SW480 (cell line): ENCODE results near the gene CLIC6.
A peak's percentile ranks its signal among the peaks of the same experiment; 100 is the strongest.
"Not testable (repeated sequence)": the region's sequence is repeated elsewhere in the genome, so short reads cannot be mapped to it uniquely, and the experiment has no call there.

ENCODE experiments used
- DNase-seq: peaks from one replicate; pipeline ENCODE4 v3.0.0-alpha.2; 2016; ENCODE audit warnings: low spot score

The CLIC6 gene

DNA sequence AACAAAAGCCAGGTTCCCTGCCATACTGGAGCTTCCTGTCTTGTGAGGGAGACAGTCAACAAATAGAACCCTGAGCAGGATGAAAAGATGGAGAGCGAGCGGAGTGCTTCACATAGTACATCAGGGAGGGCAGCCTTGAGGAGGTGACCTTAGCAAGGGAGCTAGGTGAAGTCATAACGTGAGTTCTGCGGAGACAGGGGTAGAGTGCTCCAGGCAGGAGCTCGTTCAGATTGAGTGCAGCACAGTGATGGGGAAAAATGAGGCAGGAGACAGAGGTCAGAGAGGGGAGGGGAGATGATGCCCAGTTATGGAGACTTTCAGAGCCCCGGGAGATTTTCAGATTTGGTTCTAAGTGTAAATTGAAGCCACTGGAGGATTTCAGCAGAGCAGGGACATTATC lies 15.3 kb upstream of the CLIC6 start:
- no peak for DNase-seq

DNA sequence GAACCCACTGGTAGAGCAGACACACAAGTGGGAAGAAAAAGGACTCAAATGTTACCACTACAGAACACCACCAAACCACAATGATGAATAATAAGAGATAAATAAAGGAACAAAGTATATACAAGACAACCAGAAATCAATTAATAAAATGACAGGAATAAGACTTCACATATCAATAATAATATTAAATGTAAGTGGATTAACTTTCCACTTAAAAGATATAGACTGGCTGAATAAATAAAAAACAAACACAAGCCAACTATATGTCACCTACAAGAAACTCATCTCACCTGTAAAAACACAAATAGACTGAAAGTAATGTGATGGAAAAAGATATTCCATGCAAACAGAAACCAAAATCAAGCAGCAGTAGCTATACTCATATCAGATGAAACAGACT lies 6.9 kb upstream of the CLIC6 start:
- no peak for DNase-seq

DNA sequence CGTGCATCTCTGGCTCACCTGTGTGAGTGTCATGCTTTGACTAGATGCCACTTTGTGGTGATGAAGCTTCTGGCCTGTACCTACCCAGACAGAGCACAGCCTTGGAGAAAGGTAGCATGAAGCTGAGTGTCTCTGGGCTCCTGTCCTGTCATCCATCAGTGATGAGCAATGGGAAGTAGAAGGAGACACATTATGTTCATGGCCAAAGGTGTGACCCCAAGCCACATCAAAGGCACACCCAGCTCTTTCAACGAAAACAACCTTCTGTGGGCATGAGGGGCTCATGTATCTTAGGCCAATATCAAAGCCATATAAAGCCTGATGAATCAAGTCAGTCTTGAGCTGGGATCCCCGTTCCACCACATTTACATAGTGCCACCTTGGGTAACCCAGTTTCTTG lies 1.0 kb upstream of the CLIC6 start:
- DNase-seq, result peak; percentile 92

DNA sequence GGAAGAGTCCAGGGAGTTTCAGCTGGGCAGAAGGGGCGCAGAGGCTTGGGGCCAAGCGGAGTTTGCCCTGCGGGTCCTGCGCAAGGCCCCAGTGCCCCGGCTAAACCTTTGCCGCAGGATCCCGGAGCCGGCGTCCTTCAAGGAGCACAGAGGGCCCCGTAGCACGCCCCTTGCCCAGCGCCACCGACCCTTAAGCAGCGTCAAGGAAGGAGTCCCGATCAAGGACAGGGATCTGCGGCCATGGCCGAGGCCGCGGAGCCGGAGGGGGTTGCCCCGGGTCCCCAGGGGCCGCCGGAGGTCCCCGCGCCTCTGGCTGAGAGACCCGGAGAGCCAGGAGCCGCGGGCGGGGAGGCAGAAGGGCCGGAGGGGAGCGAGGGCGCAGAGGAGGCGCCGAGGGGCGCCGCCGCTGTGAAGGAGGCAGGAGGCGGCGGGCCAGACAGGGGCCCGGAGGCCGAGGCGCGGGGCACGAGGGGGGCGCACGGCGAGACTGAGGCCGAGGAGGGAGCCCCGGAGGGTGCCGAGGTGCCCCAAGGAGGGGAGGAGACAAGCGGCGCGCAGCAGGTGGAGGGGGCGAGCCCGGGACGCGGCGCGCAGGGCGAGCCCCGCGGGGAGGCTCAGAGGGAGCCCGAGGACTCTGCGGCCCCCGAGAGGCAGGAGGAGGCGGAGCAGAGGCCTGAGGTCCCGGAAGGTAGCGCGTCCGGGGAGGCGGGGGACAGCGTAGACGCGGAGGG lies 520 bp downstream of the CLIC6 start:
- DNase-seq, result no peak

DNA sequence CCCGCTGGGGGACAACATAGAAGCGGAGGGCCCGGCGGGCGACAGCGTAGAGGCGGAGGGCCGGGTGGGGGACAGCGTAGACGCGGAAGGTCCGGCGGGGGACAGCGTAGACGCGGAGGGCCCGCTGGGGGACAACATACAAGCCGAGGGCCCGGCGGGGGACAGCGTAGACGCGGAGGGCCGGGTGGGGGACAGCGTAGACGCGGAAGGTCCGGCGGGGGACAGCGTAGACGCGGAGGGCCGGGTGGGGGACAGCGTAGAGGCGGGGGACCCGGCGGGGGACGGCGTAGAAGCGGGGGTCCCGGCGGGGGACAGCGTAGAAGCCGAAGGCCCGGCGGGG lies 1.1 kb downstream of the CLIC6 start:
- DNase-seq, result not testable (repeated sequence)

DNA sequence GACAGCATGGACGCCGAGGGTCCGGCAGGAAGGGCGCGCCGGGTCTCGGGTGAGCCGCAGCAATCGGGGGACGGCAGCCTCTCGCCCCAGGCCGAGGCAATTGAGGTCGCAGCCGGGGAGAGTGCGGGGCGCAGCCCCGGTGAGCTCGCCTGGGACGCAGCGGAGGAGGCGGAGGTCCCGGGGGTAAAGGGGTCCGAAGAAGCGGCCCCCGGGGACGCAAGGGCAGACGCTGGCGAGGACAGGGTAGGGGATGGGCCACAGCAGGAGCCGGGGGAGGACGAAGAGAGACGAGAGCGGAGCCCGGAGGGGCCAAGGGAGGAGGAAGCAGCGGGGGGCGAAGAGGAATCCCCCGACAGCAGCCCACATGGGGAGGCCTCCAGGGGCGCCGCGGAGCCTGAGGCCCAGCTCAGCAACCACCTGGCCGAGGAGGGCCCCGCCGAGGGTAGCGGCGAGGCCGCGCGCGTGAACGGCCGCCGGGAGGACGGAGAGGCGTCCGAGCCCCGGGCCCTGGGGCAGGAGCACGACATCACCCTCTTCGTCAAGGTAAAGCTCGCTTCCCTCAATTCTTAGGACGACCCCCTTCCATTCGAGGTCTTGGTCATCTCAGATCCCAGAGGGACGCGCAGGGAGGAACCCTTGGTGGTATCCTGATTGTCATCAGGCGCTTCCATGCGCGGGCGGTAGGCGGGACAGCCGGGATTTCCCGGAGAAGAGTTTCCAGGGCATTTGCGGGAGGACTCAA lies 1.6 kb downstream of the CLIC6 start:
- DNase-seq, result no peak

DNA sequence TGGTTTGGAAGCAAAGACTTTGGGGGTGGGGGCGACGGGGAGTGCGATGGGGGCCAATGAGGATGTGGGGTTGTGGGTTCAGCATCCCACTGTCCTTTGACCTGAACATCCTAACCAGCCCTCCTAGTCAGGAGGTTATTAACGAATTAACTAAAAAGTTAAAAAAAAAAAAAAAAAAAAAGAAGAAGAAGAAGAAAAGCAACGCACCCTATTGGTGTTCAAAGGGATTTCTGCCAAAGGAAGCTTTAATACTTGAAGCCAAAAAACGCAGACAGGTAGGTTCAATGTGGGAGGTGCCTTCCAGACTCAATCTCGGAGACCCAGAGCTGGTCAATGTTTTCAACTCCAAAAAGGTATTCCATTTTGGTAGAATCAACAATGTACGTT lies 2.2 kb downstream of the CLIC6 start:
- no peak for DNase-seq

DNA sequence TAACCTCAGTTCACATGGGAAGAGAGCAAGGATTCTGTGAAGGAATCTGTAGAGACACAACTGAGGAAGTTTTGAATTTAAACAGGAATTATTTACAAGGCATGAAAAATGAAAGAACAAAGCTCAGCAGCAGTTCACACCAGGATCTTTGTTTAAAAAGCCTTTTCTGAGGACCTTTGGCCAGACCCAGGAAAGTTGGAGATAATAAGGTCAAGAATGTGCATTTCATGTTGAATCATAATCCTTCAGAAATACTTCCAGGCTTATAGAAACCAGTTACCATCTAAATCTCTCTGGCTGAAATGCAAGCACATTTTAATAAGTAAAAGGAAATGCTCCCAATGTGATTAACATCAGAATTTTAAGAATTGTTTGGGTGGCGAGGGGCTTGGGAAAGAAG lies 2.7 kb downstream of the CLIC6 start:
- no peak for DNase-seq

DNA sequence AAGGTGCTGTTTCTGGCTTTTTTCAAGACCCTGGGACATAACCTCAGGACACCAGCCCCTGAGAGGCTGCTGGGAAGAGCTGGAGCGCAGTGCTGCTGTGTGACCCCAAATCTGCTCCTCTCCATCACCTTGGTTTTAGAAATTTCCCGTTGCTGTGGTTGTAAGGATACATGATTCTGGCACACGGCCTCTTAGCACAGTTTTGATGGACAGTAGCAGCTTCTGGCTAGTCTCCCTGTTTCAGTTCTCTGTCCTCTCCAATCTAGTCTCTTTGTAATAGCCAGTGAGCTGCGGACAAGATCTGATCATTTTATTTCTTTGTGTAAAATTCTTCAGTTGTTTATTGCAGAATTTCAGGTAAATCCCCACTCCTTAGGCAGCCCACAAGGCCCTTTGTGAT lies 3.1 kb downstream of the CLIC6 start:
- DNase-seq, result no peak

DNA sequence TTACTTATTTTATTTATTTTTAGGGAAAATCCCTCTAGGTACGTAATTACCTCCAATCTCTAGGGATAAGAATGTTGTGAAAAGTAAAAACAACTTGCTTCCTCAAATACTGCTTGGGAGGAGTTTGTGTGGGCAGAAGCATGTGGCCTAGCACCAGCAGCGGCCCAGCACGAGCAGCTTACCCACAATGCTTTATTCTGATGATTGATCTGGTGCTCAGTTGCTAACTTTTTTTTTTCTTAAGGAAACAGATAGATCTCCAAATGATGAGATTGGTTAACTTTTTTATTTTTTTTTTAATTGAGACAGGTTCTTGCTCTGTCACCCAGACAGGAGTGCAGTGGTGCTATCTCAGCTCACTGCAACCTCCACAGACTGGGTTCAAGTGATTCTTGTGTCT lies 4.2 kb downstream of the CLIC6 start:
- DNase-seq, result no peak

DNA sequence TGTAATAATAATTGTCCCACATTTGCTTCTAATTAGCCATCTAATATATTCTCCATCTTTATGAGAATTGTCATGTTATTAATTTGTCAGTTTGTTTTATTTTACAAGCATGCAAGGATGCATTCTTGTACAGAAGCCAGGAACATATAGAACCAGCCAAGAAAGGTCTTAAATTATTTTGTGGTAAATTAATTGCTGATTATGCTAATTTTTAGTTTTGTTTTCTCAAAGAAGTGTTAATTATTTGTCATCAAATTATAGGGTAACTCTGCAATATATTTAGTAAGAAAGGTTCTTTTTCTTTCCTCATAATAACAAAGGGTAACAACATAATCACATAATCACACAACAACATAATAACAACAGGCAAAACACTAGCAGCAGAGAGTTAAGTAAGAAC lies 5.7 kb downstream of the CLIC6 start:
- DNase-seq, result no peak

DNA sequence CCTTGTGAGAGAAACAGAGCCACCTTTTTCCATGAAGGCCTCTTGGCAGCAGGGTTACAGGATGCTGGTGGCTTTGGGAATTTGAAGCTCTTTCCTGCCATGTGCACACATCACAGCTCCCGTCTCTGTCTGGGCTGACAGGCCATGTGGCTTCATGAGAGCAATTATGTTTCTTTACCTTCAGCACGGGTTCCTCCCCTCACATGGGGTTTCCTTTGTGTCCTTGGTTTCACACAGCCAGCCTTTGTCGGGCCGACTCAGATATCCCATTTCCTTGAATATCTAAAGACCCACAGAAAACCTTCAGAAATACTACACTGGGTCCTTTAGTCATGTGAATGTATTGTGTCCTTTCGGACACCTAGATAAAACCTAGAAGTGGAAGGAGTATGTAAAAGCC lies 7.1 kb downstream of the CLIC6 start:
- DNase-seq, result no peak

DNA sequence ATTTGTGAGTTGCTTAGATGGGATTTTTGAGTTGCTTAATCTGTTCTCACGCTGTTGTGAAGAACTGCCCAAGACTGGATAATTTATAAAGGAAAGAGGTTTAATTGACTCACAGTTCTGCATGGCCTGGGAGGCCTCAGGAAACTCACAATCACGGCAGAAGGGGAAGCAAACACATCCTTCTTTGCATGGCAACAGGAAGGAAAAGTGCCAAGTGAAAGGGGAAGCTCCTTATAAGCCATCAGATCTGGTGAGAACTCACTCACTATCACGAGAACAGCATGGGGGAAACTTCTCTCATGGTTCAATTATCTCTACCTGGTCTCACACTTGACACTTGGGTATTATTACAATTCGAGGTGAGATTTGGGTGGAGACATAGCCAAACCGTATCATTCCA lies 10.3 kb downstream of the CLIC6 start:
- no peak for DNase-seq

DNA sequence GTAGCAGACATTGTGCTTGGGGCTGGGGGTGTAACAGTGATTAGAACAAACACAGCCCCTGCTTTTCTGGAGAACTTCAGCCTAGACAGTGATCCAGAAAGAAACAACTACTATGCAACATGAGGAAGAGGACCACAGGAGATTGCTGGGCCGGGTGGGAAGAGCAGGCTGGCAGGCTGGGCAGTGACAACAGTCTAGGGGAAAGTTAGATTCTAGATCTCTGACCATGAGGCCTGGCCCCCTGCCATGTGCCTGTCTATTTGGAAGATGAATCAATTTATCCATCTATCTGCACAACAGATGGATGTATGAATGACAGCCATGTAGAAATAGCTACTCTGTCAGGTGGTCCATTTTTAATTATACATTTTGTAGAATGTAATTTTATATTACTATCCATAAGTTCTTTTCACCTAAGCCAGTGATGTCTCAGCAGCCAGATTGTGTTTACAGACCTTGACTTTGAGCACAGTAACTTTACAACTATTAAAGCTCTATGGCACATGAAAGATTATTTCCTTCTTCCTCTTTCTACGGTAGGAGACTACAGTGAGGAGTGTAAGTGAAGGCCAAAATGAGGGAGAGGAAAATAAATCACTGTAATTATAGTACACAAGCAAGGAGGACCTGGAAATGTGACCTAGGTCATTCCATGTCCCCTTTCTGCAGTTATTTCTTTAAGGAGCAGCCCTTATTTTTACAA lies 15.5 kb downstream of the CLIC6 start:
- DNase-seq, result no peak

DNA sequence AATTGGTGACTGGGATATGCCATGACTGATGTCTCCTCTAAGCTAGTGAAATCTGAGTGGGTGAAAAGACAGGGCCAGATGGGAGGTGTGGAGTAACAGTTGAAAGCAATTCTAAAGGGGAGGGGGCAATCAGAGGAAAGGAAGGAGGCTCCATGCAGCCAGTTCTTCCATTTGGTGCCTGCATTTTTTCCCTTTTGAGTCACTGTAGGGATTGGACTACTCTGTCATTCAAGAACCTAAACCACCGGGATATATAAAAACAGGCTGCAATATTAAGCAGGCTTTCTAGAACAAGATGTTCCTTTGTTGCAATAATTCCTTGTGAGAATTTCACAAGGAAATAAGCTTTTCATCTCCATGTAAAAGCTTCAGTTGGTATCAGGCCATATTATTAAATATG lies 18.3 kb downstream of the CLIC6 start:
- DNase-seq, result no peak

DNA sequence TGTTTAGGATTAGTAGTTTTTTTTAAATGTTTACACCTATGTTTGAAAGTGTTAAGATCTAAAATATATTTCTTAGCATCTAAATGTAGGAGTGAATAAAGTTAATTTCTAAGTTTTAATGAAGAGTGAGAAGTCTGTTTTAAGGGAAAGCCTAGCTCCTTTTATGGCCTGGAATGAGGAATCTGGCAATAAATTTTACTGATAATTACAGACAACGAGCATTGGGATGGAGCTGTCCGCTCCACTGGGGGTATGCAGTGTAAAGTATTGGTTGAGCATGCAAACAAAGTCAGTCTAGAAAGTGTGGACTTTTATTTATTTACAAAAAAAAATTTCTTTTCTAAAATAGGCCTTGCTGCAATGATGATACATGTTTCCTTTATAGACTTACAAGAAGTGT lies 19.0 kb downstream of the CLIC6 start:
- no peak for DNase-seq

DNA sequence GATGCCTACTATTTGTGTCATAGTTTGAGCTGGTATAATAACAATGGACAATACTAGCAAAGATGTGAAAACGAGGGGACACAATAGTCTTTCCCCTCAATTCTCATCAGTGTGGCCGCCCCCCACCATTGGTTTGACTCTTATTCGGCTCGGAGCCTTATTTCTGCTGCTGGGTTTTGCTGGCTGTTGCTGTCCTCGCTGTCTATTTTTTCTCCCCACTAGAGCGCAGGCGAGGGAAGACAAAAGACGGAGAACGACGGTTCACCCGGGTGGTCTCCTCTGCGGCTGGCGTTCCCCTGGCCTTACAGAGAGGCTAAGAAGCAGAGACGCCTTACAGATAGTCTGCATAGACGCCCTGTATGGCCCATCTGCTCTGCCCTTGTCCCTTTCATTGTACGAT lies 19.4 kb downstream of the CLIC6 start:
- no peak for DNase-seq

DNA sequence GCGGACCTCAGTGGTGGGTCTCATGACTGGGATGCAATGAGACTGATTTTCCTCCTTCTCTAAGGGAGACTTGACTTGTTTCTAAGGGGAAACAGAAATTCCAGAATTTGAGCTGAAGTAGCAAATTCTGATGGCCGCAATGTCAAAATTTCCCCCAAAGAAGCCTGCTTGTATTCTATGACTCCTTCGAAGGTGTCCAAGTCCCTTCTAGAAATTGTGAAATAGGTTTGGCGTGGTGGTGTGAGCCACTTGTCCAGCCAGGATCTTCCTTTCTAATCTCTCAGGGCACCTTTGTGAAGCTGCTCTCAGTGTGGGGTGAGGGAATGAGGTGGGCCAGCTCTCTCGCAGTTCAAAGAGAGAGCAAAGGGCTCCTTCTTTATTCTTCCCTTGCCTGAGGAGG lies 19.9 kb downstream of the CLIC6 start:
- DNase-seq, result no peak

DNA sequence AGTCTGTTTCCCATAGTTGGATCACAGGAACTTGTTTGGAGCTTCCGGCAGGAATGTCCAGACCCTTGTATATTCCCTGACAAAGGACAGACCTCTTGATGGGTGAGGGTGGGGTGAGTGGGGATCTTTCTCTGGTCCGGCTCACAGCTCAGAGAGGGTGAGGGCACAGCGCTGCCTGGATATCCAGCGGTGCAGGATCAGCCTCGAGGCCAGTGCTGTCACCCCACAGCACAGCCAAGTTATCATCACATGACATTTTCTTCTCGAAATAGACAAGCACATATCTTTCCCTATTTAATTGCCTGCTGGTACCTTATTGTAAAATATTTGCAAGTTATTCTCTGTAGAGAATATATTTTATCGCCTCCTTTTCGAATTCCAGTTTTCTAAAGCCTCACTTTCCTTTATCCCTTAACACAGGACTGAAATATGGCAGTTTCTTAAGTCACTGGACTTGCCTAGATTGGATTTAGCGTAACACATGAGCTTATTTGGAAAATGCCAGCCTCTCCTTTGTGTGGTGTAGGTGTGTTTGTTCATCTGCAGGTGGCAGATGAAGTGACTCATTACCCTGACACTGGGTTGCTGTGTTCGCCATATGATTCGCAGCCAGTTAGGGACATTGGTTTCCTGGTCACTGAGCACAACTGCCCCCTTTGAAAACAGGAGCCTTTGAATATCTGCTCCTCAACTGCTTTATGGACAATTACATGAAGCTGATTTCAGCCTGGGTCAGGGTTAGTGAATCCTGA lies 21.4 kb downstream of the CLIC6 start:
- peak; percentile 97 for DNase-seq

DNA sequence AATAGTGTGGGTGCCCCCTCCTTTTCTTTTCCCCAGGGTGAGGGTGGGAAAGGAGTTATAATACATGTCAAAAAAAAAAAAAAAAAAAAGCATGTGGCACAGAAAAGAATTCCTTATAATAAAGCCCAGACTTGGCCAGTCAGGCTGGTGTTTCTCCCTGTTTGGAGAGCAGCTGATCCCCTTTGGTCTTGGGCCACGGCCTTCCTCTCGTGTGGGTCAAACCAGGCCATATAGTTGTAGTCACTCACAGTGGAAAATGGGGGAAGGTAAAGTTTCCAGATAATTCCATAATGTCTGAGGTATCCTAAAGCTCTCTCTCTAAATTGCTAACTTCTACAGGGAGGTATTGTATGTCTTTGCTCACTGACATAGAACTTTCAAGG lies 22.0 kb downstream of the CLIC6 start:
- DNase-seq, result no peak

DNA sequence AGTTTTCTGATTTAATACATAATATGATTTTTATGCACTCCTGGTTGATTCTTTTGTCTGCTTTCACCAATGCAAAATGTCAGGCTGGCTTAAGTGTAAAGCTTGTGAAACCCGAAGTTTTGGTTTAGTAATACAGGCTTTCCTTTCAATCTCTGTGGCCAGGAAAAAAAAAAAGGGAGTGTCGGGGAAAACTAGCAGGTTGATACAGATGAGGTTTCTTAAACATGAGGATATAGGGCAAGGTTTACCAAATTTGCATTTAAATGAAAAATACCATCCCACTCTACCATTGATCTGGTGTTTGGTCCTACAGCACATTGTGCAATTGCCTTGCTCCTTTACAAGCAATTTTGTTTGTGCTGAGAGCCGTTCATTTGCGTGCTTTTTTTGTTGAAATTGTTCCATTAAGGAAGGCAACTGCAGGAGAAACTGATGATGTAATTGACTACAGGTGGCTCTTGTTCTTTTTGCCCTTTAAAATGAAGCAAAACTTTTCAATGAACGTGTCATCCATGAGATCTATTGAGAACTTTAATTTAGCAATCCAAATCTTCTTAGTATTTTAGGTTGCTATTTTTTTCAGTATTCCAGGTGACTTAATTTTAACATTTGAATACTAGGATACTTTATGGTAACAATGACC lies 22.7 kb downstream of the CLIC6 start:
- DNase-seq, result no peak

DNA sequence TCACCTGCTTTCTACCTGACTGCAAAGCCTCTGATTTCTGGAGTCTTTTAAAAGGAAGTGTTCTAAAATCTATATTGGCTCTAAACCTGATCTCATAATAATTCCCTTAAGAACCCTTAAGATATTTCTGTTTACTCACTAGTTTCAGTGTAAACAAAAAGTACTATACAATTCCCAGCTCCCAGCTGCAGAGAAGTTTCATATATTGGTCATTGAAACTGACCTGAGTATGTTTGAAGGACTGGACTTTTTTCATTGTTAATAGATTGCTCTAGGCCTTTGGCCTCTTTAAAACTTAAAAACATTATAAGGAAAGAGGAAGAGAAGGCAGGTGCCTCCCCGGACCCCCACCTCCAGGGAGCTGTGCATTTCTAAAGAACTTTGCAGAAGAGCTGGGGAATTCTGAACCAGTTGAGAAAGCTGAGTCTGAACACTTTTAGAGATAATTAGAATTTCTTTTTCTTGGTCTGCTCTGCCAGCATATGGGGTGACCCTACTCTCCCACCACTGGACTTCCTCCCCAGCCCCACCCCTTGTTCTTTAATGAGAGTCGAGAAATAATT lies 23.7 kb downstream of the CLIC6 start:
- DNase-seq, result no peak
